Smooth muscle cell (in vitro differentiated cells): Measurements from ENCODE around the gene BTBD10. TPM values are rescaled to one million over a fixed set of nuclear protein-coding genes. Genes with fewer than 3 reads are reported as not detected.

Source experiments
- DNase-seq: peaks from one replicate; lab custom pipeline; 2025; ENCODE audit not compliant: unreplicated experiment; lab: John Stamatoyannopoulos, UW
- H2AFZ ChIP-seq: fragments of 200-600 bp; sonication (generic); 2 replicates; pipeline ENCODE4 v1.6.0; 2016; ENCODE audit warnings: antibody characterized with exemption, low read depth, mild to moderate bottlenecking
- H3F3A ChIP-seq: fragments of 200-600 bp; sonication (generic); 2 replicates; pipeline ENCODE4 v1.6.0; 2017; ENCODE audit warnings: antibody characterized with exemption, low read depth
- H3K27ac ChIP-seq: fragments of 200-600 bp; sonication (generic); 2 replicates; pipeline ENCODE4 v1.5.1; 2016; ENCODE audit warnings: low read depth, mild to moderate bottlenecking
- H3K27me3 ChIP-seq: fragments of 200-600 bp; sonication (generic); 2 replicates; pipeline ENCODE4 v1.6.1; 2016; ENCODE audit warnings: low read depth, mild to moderate bottlenecking
- H3K36me3 ChIP-seq: fragments of 200-600 bp; sonication (generic); 2 replicates; pipeline ENCODE4 v1.5.1; 2016; ENCODE audit warnings: low read depth
- H3K4me1 ChIP-seq: fragments of 200-600 bp; sonication (generic); 2 replicates; pipeline ENCODE4 v1.5.1; 2016; ENCODE audit warnings: low read depth
- H3K4me2 ChIP-seq: fragments of 200-600 bp; sonication (generic); 2 replicates; pipeline ENCODE4 v1.6.0; 2016; ENCODE audit warnings: mild to moderate bottlenecking
- H3K4me3 ChIP-seq: fragments of 200-600 bp; sonication (generic); 2 replicates; pipeline ENCODE4 v1.5.1; 2016; ENCODE audit warnings: mild to moderate bottlenecking
- H3K79me2 ChIP-seq: fragments of 200-600 bp; sonication (generic); 2 replicates; pipeline ENCODE4 v1.6.0; 2016; ENCODE audit warnings: low read depth, mild to moderate bottlenecking
- H3K9ac ChIP-seq: fragments of 200-600 bp; sonication (generic); 2 replicates; pipeline ENCODE4 v1.6.0; 2016; ENCODE audit warnings: low read depth
- H3K9me3 ChIP-seq: fragments of 200-600 bp; sonication (generic); replicated peaks from 2 replicates; pipeline ENCODE4 v1.5.1; 2016; ENCODE audit warnings: low read depth
- H4K20me1 ChIP-seq: fragments of 200-600 bp; sonication (generic); 2 replicates; pipeline ENCODE4 v1.6.0; 2016; ENCODE audit warnings: low read depth
- CTCF ChIP-seq: fragments of 200-600 bp; sonication (generic); IDR thresholded peaks from 2 replicates; pipeline ENCODE4 v1.5.1; 2017; ENCODE audit warnings: borderline replicate concordance, mild to moderate bottlenecking, antibody characterized with exemption; ENCODE audit not compliant: insufficient read depth, poor library complexity, severe bottlenecking
- WGBS: methylation state at CpG from one replicate; pipeline ENCODE4 v1.1.7; 2016; ENCODE audit warnings: low lambda C conversion rate; 5-methylcytosine and 5-hydroxymethylcytosine counted together
- polyA plus RNA-seq: library from polyadenylated mRNA; unstranded; fragments of >200 nt; fragmentation: Nextera tagmentation; extraction: Ambion mirVana; gene quantifications from 2 replicates; pipeline ENCODE4 v1.2.1, GENCODE V29; 2016
- total RNA-seq: library from RNA; depleted of rRNA; stranded (reverse); fragments of >200 nt; gene quantifications from 2 replicates; pipeline ENCODE4 v1.2.3, GENCODE V29; 2014

The BTBD10 gene
- total and polyA plus RNA-seq, 2 experiments from 2014 or later = 22.3 to 48.5 TPM

GRCh38 chr11:13429288-13429687 lies 33.7 kb downstream of the BTBD10 start:
- no peak overlapping the region for H2AFZ ChIP-seq
- peaks cover 3% of the 10 kb centered on the region for H3K36me3 ChIP-seq
- H3K4me2 ChIP-seq = no peak overlapping the region
- peaks cover 7% of the 10 kb centered on the region for H3K4me1 ChIP-seq
- H3K27ac ChIP-seq = no peak overlapping the region
- H3K9ac ChIP-seq = no peak overlapping the region
- WGBS = 100% methylated on average over 1 of the region's 1 CpG
- H3K79me2 ChIP-seq = peaks cover 67% of the 10 kb centered on the region
- no peak overlapping the region for H3K4me3 ChIP-seq
- H3K27me3 ChIP-seq = no peaks in the 10 kb centered on the region
- no peaks in the 10 kb centered on the region for H3F3A ChIP-seq
- peaks cover 29% of the 10 kb centered on the region for H4K20me1 ChIP-seq
- H3K9me3 ChIP-seq = peaks cover 7% of the 10 kb centered on the region
- no peak for DNase-seq
- no peak for TF ChIP-seq CTCF

- H3K79me2 ChIP-seq = peaks cover 71% of the 10 kb centered on the region
- H3K36me3 ChIP-seq = peaks cover 3% of the 10 kb centered on the region
- peaks cover 7% of the 10 kb centered on the region for H3K9me3 ChIP-seq
- H3K4me3 ChIP-seq = no peak overlapping the region
- no peaks in the 10 kb centered on the region for H3K27me3 ChIP-seq
- no peak for TF ChIP-seq CTCF
- H3F3A ChIP-seq = no peaks in the 10 kb centered on the region
- H3K27ac ChIP-seq = no peak overlapping the region
- H3K9ac ChIP-seq = no peak overlapping the region
- no peak overlapping the region for H3K4me2 ChIP-seq
- H3K4me1 ChIP-seq = peaks cover 7% of the 10 kb centered on the region
- DNase-seq = no peak
- H2AFZ ChIP-seq = no peak overlapping the region
- peaks cover 35% of the 10 kb centered on the region for H4K20me1 ChIP-seq
These were observed 35.6 kb downstream of the BTBD10 start for GRCh38 chr11:13427440-13427839.

GRCh38 chr11:13423372-13423771 lies 39.6 kb downstream of the BTBD10 start:
- Histone ChIP-seq H2AFZ (no peak overlapping the region), H3F3A (no peaks in the 10 kb centered on the region), H3K27me3 (no peaks in the 10 kb centered on the region), H3K9me3 (peaks cover 7% of the 10 kb centered on the region), H3K79me2 (peaks cover 51% of the 10 kb centered on the region), H3K27ac (no peak overlapping the region), H3K36me3 (peaks cover 3% of the 10 kb centered on the region), H3K4me2 (no peak overlapping the region), H4K20me1 (peaks cover 45% of the 10 kb centered on the region), H3K4me1 (peaks cover 7% of the 10 kb centered on the region), H3K9ac (no peak overlapping the region), H3K4me3 (no peak overlapping the region)
- no peak for TF ChIP-seq CTCF
- 87% methylated on average over 6 of the region's 6 CpGs for WGBS
- no peak for DNase-seq

- H2AFZ ChIP-seq = no peak overlapping the region
- 95% methylated on average over 6 of the region's 6 CpGs for WGBS
- H3K9ac ChIP-seq = no peak overlapping the region
- peaks cover under 1% of the 10 kb centered on the region for H3K36me3 ChIP-seq
- no peaks in the 10 kb centered on the region for H3K27me3 ChIP-seq
- no peak overlapping the region for H3K4me3 ChIP-seq
- peaks cover 7% of the 10 kb centered on the region for H3K4me1 ChIP-seq
- H3K9me3 ChIP-seq = no peaks in the 10 kb centered on the region
- H3K79me2 ChIP-seq = peaks cover 33% of the 10 kb centered on the region
- no peak overlapping the region for H3K27ac ChIP-seq
- H3K4me2 ChIP-seq = no peak overlapping the region
- no peak for DNase-seq
- H4K20me1 ChIP-seq = peaks cover 45% of the 10 kb centered on the region
- H3F3A ChIP-seq = no peaks in the 10 kb centered on the region
- TF ChIP-seq CTCF = no peak
These were observed 41.5 kb downstream of the BTBD10 start for GRCh38 chr11:13421561-13421960.
